WERI-Rb-1 (cell line): Measurements from ENCODE around the gene SYNJ2.

Experiments
- DNase-seq: peaks from one replicate; pipeline ENCODE4 v3.0.0-alpha.2; 2020
- H3K27ac ChIP-seq: fragments of 250-450 bp; sonication (Bioruptor Pico); 2 replicates; pipeline ENCODE4 v1.5.1; 2020; ENCODE audit warnings: mild to moderate bottlenecking, moderate library complexity
- H3K27me3 ChIP-seq: fragments of 250-450 bp; sonication (Bioruptor Pico); 2 replicates; pipeline ENCODE4 v1.5.1; 2021; ENCODE audit warnings: mild to moderate bottlenecking, low read depth, moderate library complexity; ENCODE audit not compliant: insufficient read depth, severe bottlenecking
- H3K36me3 ChIP-seq: fragments of 250-450 bp; sonication (Bioruptor Pico); 2 replicates; pipeline ENCODE4 v1.5.1; 2020; ENCODE audit warnings: mild to moderate bottlenecking, moderate library complexity
- H3K4me3 ChIP-seq: 2 replicates; pipeline ENCODE4 v1.5.1; 2011; ENCODE audit warnings: low read depth, mild to moderate bottlenecking, control low read depth, low read length
- H3K9me3 ChIP-seq: fragments of 250-450 bp; sonication (Bioruptor Pico); 2 replicates; pipeline ENCODE4 v1.5.1; 2021; ENCODE audit warnings: mild to moderate bottlenecking, moderate library complexity; ENCODE audit not compliant: severe bottlenecking
- TF ChIP-seq, protein P1 (sequence below): IDR thresholded peaks from 2 replicates; pipeline ENCODE4 v1.5.1; 2011; ENCODE audit warnings: low read depth, mild to moderate bottlenecking, control low read depth, inconsistent platforms, low read length

SYNJ2 gene

DNA sequence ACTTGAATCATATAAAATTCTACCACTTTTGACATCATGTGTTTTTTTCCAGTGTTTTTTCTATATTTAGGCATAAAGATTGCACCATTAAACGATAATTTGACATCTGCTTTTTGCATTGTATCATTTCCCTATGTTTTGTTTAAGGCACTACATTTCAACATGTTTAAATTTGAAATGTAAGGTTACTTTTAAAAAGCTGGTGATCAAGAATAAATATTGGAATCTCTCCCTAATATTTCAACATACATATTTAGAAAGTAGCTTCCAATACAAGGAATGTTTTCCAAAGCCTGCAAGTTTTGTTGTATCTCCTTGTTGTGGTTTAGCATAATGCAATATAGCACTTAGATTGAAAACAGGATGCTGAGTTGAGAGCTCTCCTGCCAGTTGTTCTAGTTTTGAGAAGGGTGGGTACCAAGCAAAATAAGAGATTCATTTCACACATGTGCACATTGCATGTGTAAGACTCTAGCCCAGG, 76.5 kb downstream of the SYNJ2 start:
- H3K27ac ChIP-seq: no peak overlapping the region
- H3K4me3 ChIP-seq: no peak overlapping the region
- peaks cover 3% of the 10 kb centered on the region for H3K9me3 ChIP-seq
- TF ChIP-seq, protein P1, sequence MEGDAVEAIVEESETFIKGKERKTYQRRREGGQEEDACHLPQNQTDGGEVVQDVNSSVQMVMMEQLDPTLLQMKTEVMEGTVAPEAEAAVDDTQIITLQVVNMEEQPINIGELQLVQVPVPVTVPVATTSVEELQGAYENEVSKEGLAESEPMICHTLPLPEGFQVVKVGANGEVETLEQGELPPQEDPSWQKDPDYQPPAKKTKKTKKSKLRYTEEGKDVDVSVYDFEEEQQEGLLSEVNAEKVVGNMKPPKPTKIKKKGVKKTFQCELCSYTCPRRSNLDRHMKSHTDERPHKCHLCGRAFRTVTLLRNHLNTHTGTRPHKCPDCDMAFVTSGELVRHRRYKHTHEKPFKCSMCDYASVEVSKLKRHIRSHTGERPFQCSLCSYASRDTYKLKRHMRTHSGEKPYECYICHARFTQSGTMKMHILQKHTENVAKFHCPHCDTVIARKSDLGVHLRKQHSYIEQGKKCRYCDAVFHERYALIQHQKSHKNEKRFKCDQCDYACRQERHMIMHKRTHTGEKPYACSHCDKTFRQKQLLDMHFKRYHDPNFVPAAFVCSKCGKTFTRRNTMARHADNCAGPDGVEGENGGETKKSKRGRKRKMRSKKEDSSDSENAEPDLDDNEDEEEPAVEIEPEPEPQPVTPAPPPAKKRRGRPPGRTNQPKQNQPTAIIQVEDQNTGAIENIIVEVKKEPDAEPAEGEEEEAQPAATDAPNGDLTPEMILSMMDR: no peak
- no peaks in the 10 kb centered on the region; the same call in none of the 2 replicates for H3K36me3 ChIP-seq
- H3K27me3 ChIP-seq: no peaks in the 10 kb centered on the region
- no peak for DNase-seq

DNA sequence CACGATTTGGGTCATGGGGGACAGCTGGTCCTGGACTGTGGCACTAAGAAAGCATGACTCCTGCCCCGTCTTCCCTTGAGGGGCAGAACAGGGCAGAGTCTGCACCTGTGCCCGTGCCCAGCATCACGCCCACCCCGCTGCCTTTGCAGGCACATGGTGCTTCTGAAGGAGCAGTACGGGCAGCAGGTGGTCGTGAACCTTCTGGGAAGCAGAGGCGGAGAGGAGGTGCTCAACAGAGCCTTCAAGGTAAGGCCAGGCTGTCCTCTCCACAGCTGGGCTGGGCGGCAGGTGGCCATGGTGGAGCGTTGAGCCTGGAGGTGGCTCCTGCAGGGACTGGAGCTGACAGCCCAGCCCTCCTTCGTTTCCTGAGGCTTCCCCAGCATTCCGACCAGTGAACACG, 77.4 kb downstream of the SYNJ2 start:
- Histone ChIP-seq H3K27ac (no peak overlapping the region), H3K4me3 (no peak overlapping the region), H3K9me3 (peaks cover 3% of the 10 kb centered on the region), H3K36me3 (peaks cover 4% of the 10 kb centered on the region), H3K27me3 (no peaks in the 10 kb centered on the region)
- DNase-seq: no peak
- TF ChIP-seq, protein P1: no peak

DNA sequence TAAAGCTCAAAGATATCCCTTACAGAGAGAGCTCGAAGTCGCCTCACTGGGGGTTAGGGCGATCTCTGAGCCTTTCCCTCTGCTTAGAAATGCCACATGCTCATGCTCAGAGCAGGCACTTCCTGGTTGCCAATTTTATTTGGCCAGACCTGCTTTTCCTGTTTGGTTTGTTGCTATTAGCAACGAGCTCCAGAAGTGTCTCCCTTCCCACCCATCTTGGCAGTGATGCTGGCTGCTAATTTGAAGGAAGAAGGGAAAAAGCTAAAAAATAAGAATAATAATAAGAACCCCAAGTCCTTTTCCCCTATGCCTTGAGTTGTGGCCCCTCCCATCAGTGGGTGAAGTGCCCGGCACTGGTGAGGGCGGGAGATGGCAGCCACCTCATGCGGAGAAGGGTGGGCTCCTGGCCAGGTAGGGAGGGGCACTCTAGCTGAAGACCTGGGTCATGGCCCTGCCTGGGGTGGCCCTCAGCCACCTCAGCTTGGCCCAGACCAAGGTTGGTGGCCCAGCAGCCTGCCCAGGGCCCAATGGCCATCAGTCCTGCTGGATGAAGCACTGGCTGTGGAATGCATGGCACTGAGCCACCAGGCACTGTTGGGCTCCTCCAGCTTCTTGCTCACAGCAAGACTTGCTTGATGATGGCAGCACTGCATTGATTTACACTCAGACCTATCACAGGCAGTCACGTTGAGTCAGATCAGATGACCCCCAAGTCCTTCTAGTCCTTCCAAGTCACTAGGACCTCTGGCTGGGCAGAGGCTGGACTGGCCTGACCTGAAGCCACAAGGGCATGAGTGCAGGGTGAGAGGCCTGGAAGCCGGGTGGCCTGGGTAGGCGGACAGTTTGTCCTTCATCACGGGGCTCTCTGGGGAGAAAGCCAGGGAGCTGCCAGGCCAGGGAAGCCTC, 79.0 kb downstream of the SYNJ2 start:
- Histone ChIP-seq H3K36me3 (peaks cover 7% of the 10 kb centered on the region), H3K27ac (no peak overlapping the region), H3K27me3 (no peaks in the 10 kb centered on the region), H3K9me3 (peaks cover 3% of the 10 kb centered on the region), H3K4me3 (no peak overlapping the region)
- no peak for DNase-seq
- TF ChIP-seq, protein P1: no peak

DNA sequence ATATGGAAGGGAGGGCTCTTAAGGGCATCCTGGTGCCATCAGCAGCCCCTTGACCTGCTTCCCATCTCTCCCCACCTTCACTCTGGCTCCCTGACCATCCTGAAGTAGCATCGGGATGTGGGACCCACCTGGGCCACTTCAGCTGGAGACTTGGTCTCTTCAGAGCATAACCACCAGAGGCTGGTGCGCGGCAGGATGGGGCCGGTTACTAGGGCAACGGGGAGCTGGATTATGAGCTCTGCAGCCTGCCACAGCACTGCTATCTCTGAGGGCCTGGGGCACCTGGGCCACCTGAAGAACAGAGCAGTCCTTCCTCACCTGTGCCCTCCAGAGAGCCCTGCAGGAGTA, 79.7 kb downstream of the SYNJ2 start:
- peak; percentile 64 for DNase-seq
- peaks cover 3% of the 10 kb centered on the region for H3K9me3 ChIP-seq
- TF ChIP-seq, protein P1: no peak
- H3K27ac ChIP-seq: no peak overlapping the region
- no peaks in the 10 kb centered on the region for H3K27me3 ChIP-seq
- H3K4me3 ChIP-seq: no peak overlapping the region
- peaks cover 7% of the 10 kb centered on the region for H3K36me3 ChIP-seq

DNA sequence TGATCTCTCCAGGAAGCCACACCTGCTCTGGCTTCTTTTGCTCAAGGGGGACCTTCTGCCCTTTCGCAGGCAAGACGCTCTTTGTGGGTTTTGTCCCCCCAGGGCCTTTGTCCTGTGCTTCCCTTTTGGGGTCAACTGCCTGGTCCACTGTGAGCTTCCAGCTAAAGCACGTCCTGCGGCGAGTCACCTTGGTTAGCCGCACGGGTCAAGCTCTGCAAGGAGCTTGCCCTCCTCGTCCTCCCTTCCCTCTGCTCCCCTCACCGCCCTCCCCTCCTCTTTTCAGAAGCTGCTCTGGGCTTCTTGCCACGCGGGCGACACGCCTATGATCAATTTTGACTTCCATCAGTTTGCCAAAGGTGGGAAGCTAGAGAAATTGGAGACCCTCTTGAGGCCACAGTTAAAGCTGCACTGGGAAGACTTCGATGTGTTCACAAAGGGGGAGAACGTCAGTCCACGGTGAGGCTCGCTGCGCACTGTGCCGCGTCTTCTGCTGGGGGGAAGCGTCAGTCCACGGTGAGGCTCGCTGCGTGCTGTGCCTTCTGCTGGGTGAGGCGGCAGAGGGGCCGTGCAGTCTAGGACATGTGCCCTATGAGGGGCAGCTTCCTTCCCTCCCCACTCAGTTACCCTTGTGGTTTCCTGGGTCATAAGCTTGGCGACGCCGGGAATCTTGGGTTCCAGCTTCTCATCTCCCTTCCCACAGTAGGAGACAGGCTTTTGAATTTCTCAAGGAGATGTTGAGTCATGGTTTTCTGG, 80.2 kb downstream of the SYNJ2 start:
- no peak for DNase-seq
- Histone ChIP-seq H3K4me3 (no peak overlapping the region), H3K36me3 (peaks cover 7% of the 10 kb centered on the region), H3K27me3 (no peaks in the 10 kb centered on the region), H3K27ac (no peak overlapping the region), H3K9me3 (peaks cover 3% of the 10 kb centered on the region)
- TF ChIP-seq, protein P1: no peak
